ENCODE measurements around the gene ESR2. TPM values are rescaled to one million over a fixed set of nuclear protein-coding genes. Genes with fewer than 3 reads are reported as not detected.

Gene ESR2
- total and polyA plus RNA-seq, 4 donors = 0.01 to 0.28 (median 0.09) TPM

- H3K36me3 ChIP-seq (ENCODE audit: control insufficient read depth in 4 of 4, insufficient read depth in 3 of 4, low read depth in 1 of 4, low read length in 3 of 4) = peaks cover 4 to 10% (median 8%) of the 10 kb centered on the region in 4 donors
- DNase-seq (ENCODE audit: low spot score) = no peak
- H3K9me3 ChIP-seq (ENCODE audit: control insufficient read depth in 4 of 4, low read length in 3 of 4) = no peaks in the 10 kb centered on the region
- H3K4me1 ChIP-seq (ENCODE audit: control insufficient read depth in 4 of 4, insufficient read depth in 4 of 4, low read length in 3 of 4) = peaks cover 0 to 23% (median 8%) of the 10 kb centered on the region in 4 donors
- H3K9ac ChIP-seq (ENCODE audit: low read depth in 1 of 2, low read length in 2 of 2) = no peak overlapping the region
- H3K4me3 ChIP-seq (ENCODE audit: low read depth in 1 of 3, low read length in 3 of 3) = no peak overlapping the region
- H3K27ac ChIP-seq (ENCODE audit: low read depth in 1 of 2, low read length in 2 of 2) = peak overlapping the region; percentile 95 to 96
- H3K27me3 ChIP-seq (ENCODE audit: control insufficient read depth in 4 of 4, insufficient read depth in 4 of 4, low read length in 3 of 4) = no peaks in the 10 kb centered on the region
- 96% methylated on average over 7 of the region's 7 CpGs for WGBS
- TF ChIP-seq CTCF (IDR thresholded peaks at IDR 0.05; ENCODE audit: low read depth, low read length, missing input control) (no peak), HNF4A (conservative IDR thresholded peaks at IDR 0.05) (no peak), RXRA (IDR thresholded peaks at IDR 0.05) (no peak), NR2F2 (IDR thresholded peaks at IDR 0.05) (no peak)
Observed at GRCh38 chr14:64114796-64115195, 179.4 kb downstream of the ESR2 start.

GRCh38 chr14:64114166-64114565 is 180.0 kb downstream of the ESR2 start:
- Histone ChIP-seq H3K27me3 (ENCODE audit: control insufficient read depth in 4 of 4, insufficient read depth in 4 of 4, low read length in 3 of 4) (no peaks in the 10 kb centered on the region), H3K9ac (ENCODE audit: low read depth in 1 of 2, low read length in 2 of 2) (peak overlapping the region; percentile 70 to 83), H3K36me3 (ENCODE audit: control insufficient read depth in 4 of 4, insufficient read depth in 3 of 4, low read depth in 1 of 4, low read length in 3 of 4) (peaks cover 0 to 4% (median 2%) of the 10 kb centered on the region in 4 donors), H3K4me3 (ENCODE audit: low read depth in 1 of 3, low read length in 3 of 3) (peak overlapping the region; percentile 40 to 80 (median 50)), H3K27ac (ENCODE audit: low read depth in 1 of 2, low read length in 2 of 2) (peak overlapping the region; percentile 95 to 96), H3K9me3 (ENCODE audit: control insufficient read depth in 4 of 4, low read length in 3 of 4) (no peaks in the 10 kb centered on the region), H3K4me1 (ENCODE audit: control insufficient read depth in 4 of 4, insufficient read depth in 4 of 4, low read length in 3 of 4) (peaks cover 0 to 29% (median 8%) of the 10 kb centered on the region in 4 donors)
- 28% methylated on average over 9 of the region's 9 CpGs for WGBS
- DNase-seq (ENCODE audit: low spot score) = no peak
- TF ChIP-seq FOXA1 (IDR thresholded peaks at IDR 0.05) (no peak), EGR1 (IDR thresholded peaks at IDR 0.05; ENCODE audit: low read depth in 2 of 2) (no peak), NR2F2 (IDR thresholded peaks at IDR 0.05) (no peak), MAX (IDR thresholded peaks at IDR 0.05) (no peak), GABPA (IDR thresholded peaks at IDR 0.05 in 1 of 2, conservative IDR thresholded peaks at IDR 0.05 in 1 of 2) (no peak), HNF4G (IDR thresholded peaks at IDR 0.05) (no peak), RAD21 (IDR thresholded peaks at IDR 0.05) (no peak), REST (IDR thresholded peaks at IDR 0.05) (peak; percentile 41), RXRA (IDR thresholded peaks at IDR 0.05) (no peak), HNF4A (conservative IDR thresholded peaks at IDR 0.05) (peak in 1 of 2 donors; percentile 14), ZBTB33 (IDR thresholded peaks at IDR 0.05) (no peak), JUND (IDR thresholded peaks at IDR 0.05) (no peak), CTCF (IDR thresholded peaks at IDR 0.05; ENCODE audit: low read depth, low read length, missing input control) (no peak), YY1 (IDR thresholded peaks at IDR 0.05) (peak; percentile 35), ATF3 (IDR thresholded peaks at IDR 0.05) (no peak), SP1 (IDR thresholded peaks at IDR 0.05) (no peak), FOXA2 (IDR thresholded peaks at IDR 0.05) (no peak), TAF1 (conservative IDR thresholded peaks at IDR 0.05) (no peak)

Data from liver (tissue), 9 donors.